Measurements from ENCODE around the gene SELENOP.
A peak's percentile ranks its signal among the peaks of the same experiment; 100 is the strongest.
"Not testable (repeated sequence)": the region's sequence is repeated elsewhere in the genome, so short reads cannot be mapped to it uniquely, and the experiment has no call there.

The SELENOP gene

GRCh38 chr5:42811591-42812446 is at the start of gene SELENOP:
Gene SELENOP, minus strand, starts transcription at chr5:42811892. Its CDS starts 3,539 bp downstream, at chr5:42808353.
- FAIRE-seq = peak; percentile 68
- no peak for TF ChIP-seq POLR2A (IDR thresholded peaks at IDR 0.05; ENCODE audit: low read depth, low read length)
- peak; percentile 11 for DNase-seq (ENCODE audit: insufficient read length, low spot score)

- DNase-seq (ENCODE audit: insufficient read length, low spot score) = no peak
- no peak for TF ChIP-seq POLR2A (IDR thresholded peaks at IDR 0.05; ENCODE audit: low read depth, low read length)
- FAIRE-seq = peak; percentile 80
Measured at GRCh38 chr5:42858687-42859086, 47.0 kb upstream of the SELENOP start.

- TF ChIP-seq POLR2A (IDR thresholded peaks at IDR 0.05; ENCODE audit: low read depth, low read length) = no peak
- no peak for DNase-seq (ENCODE audit: insufficient read length, low spot score)
- peak; percentile 95 for FAIRE-seq
Measured at GRCh38 chr5:42858031-42858643, 46.4 kb upstream of the SELENOP start.

GRCh38 chr5:42855811-42856210 is 44.1 kb upstream of the SELENOP start:
- no peak for TF ChIP-seq POLR2A (IDR thresholded peaks at IDR 0.05; ENCODE audit: low read depth, low read length)
- DNase-seq (ENCODE audit: insufficient read length, low spot score) (no peak), FAIRE-seq (no peak)

- no peak for DNase-seq (ENCODE audit: insufficient read length, low spot score)
- no peak for TF ChIP-seq POLR2A (IDR thresholded peaks at IDR 0.05; ENCODE audit: low read depth, low read length)
- peak; percentile 36 for FAIRE-seq
Measured at GRCh38 chr5:42855386-42855785, 43.7 kb upstream of the SELENOP start.

- peak; percentile 57 for FAIRE-seq
- TF ChIP-seq POLR2A (IDR thresholded peaks at IDR 0.05; ENCODE audit: low read depth, low read length) = no peak
- no peak for DNase-seq (ENCODE audit: insufficient read length, low spot score)
Measured at GRCh38 chr5:42854795-42855194, 43.1 kb upstream of the SELENOP start.

- no peak for TF ChIP-seq POLR2A (IDR thresholded peaks at IDR 0.05; ENCODE audit: low read depth, low read length)
- FAIRE-seq = no peak
- no peak for DNase-seq (ENCODE audit: insufficient read length, low spot score)
Measured at GRCh38 chr5:42852826-42853225, 41.1 kb upstream of the SELENOP start.

- TF ChIP-seq POLR2A (IDR thresholded peaks at IDR 0.05; ENCODE audit: low read depth, low read length) = no peak
- FAIRE-seq (peak; percentile 60), DNase-seq (ENCODE audit: insufficient read length, low spot score) (no peak)
Measured at GRCh38 chr5:42851481-42851880, 39.8 kb upstream of the SELENOP start.

- FAIRE-seq (no peak), DNase-seq (ENCODE audit: insufficient read length, low spot score) (no peak)
- TF ChIP-seq POLR2A (IDR thresholded peaks at IDR 0.05; ENCODE audit: low read depth, low read length) = no peak
Measured at GRCh38 chr5:42848545-42848944, 36.9 kb upstream of the SELENOP start.

GRCh38 chr5:42844408-42844807 is 32.7 kb upstream of the SELENOP start:
- FAIRE-seq; DNase-seq (ENCODE audit: insufficient read length, low spot score): not testable (repeated sequence)

GRCh38 chr5:42843675-42844292 is 32.1 kb upstream of the SELENOP start:
- TF ChIP-seq POLR2A (IDR thresholded peaks at IDR 0.05; ENCODE audit: low read depth, low read length) = no peak
- DNase-seq (ENCODE audit: insufficient read length, low spot score) (no peak), FAIRE-seq (no peak)

- TF ChIP-seq POLR2A (IDR thresholded peaks at IDR 0.05; ENCODE audit: low read depth, low read length) = no peak
- FAIRE-seq (no peak), DNase-seq (ENCODE audit: insufficient read length, low spot score) (no peak)
Measured at GRCh38 chr5:42842921-42843641, 31.4 kb upstream of the SELENOP start.

- FAIRE-seq (no peak), DNase-seq (ENCODE audit: insufficient read length, low spot score) (no peak)
- no peak for TF ChIP-seq POLR2A (IDR thresholded peaks at IDR 0.05; ENCODE audit: low read depth, low read length)
Measured at GRCh38 chr5:42840842-42841567, 29.3 kb upstream of the SELENOP start.

All from H54 (cell line).